ENCODE data around the gene DNMT3B. TPM values are rescaled to one million over a fixed set of nuclear protein-coding genes. Genes with fewer than 3 reads are reported as not detected.
"Not testable (repeated sequence)": the region's sequence is repeated elsewhere in the genome, so short reads cannot be mapped to it uniquely, and the experiment has no call there.

The DNMT3B gene
- polyA plus RNA-seq, 1 experiment: 1.3 TPM

DNA sequence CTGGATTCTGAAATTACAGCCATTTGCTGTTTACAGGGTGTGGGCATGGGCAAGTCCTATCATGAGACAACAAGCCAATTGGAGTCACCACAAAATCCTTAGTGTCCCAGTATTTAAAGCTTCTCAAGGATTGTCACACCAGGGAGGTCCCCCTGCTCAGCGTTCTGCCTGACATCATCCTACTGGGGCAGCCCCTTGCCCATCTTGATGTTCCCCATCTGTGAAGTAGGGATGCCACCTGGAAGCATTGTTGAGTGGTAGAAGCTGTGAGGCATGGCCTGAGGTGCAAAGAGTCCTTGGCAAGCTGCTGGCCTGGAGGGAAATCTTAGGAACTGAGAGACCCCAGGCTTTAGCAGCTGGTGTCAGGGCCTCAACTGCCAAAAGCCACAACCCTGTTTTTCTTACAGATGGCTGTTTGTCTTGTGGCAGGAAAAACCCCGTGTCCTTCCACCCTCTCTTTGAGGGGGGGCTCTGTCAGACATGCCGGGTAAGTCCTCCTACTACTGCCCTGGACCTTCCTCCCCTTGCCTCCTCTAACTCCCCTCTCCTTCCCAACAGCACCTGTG lies 34.3 kb downstream of the DNMT3B start:
- TF ChIP-seq CTCF (IDR thresholded peaks at IDR 0.05; ENCODE audit: insufficient read depth, low read depth, low read length): no peak
- H3K27me3 ChIP-seq (ENCODE audit: control insufficient read depth, insufficient read depth, low read length): no peaks in the 10 kb centered on the region
- peaks cover 3% of the 10 kb centered on the region for H3K36me3 ChIP-seq (ENCODE audit: control insufficient read depth, insufficient read depth, low read length)
- no peak overlapping the region for H3K4me3 ChIP-seq (ENCODE audit: low read depth, low read length)
- CTCF ChIA-PET: interaction anchor here (0.9 to 1.5 kb wide), 4 partner anchors 18 to 500 kb away, joined by 3 to 6 read pairs (median 6); partner anchors contain the start of gene MAPRE1
- no peak for DNase-seq (ENCODE audit: low read depth)
- POLR2A ChIA-PET: no interaction called here

- ChIA-PET POLR2A (no interaction called here), CTCF (interaction anchor here (0.9 to 1.5 kb wide), 4 partner anchors 19 to 500 kb away, joined by 3 to 6 read pairs (median 6); partner anchors contain the start of gene MAPRE1)
- Histone ChIP-seq H3K36me3 (ENCODE audit: control insufficient read depth, insufficient read depth, low read length) (peaks cover 3% of the 10 kb centered on the region), H3K27me3 (ENCODE audit: control insufficient read depth, insufficient read depth, low read length) (no peaks in the 10 kb centered on the region), H3K4me3 (ENCODE audit: low read depth, low read length) (no peak overlapping the region)
- no peak for DNase-seq (ENCODE audit: low read depth)
- TF ChIP-seq CTCF (IDR thresholded peaks at IDR 0.05; ENCODE audit: insufficient read depth, low read depth, low read length): no peak
These were observed 34.8 kb downstream of the DNMT3B start for GRCh38 chr20:32796981-32797451.

DNA sequence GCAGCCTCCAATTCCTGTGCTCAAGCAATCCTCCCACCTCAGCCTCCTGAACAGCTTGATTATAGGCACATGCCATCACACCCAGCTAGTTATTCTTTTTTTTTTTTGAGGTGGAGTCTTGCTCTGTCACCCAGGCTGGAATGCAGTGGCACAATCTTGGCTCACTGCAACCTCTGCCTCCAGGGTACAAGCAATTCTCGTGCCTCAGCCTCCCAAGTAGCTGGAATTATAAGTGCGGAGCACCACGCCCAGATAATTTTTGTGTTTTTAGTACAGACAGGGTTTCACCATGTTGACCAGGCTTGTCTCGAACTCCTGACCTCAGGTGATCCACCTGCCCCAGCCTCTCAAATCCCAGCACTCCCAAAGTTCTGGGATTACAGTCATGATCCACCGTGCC lies 35.4 kb downstream of the DNMT3B start:
- CTCF ChIA-PET: interaction anchor here (1.1 to 3.3 kb wide), 4 partner anchors 7 to 499 kb away, joined by 3 to 30 read pairs (median 4); no protein-coding TSS in a partner anchor
- POLR2A ChIA-PET; H3K36me3 ChIP-seq (ENCODE audit: control insufficient read depth, insufficient read depth, low read length): not testable (repeated sequence)

DNA sequence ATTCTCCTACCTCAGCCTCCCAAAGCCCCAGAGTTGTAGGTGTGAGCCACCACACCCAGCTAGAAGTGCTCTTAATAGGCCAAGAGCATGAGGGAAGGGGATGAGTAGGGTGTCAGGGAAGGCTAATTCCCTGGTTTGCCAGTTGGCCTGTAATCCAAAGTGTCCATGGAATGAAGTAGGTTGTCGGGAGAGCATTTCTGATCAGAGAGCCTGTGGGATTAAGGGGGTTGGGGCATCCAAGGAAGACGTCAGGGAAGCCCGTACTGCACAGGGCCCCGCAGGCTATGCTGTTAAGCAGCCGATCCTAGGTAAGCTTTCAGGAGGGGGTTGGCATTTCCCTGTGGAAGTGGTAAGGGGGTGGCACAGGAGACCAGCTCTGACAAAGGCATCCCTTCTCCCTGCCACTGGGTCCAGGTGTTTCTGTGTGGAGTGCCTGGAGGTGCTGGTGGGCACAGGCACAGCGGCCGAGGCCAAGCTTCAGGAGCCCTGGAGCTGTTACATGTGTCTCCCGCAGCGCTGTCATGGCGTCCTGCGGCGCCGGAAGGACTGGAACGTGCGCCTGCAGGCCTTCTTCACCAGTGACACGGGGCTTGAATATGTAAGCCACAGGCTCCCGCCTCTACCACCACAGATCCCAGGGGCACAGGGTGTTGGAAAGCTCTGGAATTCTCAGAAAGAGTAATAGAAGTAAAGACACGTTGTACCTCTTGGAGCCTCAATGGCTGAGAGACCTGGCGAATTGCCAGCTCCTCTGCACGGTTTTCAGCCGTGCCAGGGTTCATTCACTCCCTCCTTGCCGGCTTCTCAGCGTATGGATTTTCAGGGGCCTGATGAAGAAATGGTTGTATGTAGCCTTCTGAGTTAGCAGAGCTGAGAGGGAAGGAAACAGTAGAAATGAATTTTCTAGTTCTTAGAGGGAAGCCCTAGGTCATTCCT lies 36.1 kb downstream of the DNMT3B start:
- ChIA-PET CTCF (interaction anchor here (0.8 to 3.3 kb wide), 3 partner anchors 8 to 20 kb away, joined by 3 to 30 read pairs (median 3); no protein-coding TSS in a partner anchor), POLR2A (no interaction called here)
- Histone ChIP-seq H3K27me3 (ENCODE audit: control insufficient read depth, insufficient read depth, low read length) (no peaks in the 10 kb centered on the region), H3K36me3 (ENCODE audit: control insufficient read depth, insufficient read depth, low read length) (peaks cover 3% of the 10 kb centered on the region), H3K4me3 (ENCODE audit: low read depth, low read length) (no peak overlapping the region)
- TF ChIP-seq CTCF (IDR thresholded peaks at IDR 0.05; ENCODE audit: insufficient read depth, low read depth, low read length): no peak
- DNase-seq (ENCODE audit: low read depth): no peak

More for the DNA sequence above, 35.4 kb downstream of the DNMT3B start:
- H3K4me3 ChIP-seq (ENCODE audit: low read depth, low read length); H3K27me3 ChIP-seq (ENCODE audit: control insufficient read depth, insufficient read depth, low read length); DNase-seq (ENCODE audit: low read depth): not testable (repeated sequence)

DNA sequence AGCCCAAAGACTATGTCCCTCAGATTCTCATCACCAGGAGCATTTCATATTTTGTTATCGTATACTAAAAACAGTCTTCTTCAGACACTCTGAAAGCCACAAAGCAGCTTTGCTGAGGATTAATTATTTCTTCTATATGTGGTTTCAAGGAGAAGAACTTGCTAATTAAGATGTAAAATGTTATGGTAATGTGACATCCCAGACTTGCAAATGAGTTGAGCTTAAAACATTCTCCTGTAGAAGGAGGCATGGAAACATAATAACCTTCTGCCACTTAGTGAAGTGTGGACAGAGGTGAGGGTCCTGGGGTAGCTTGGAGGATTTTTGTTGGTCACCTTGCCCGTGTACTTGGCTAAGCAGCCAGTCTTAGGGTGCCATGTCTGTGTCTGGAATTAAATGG lies 40.9 kb downstream of the DNMT3B start:
- POLR2A ChIA-PET: no interaction called here
- CTCF ChIA-PET: interaction anchor here (0.6 to 2.9 kb wide), 3 partner anchors 10 to 142 kb away, joined by 3 to 12 read pairs (median 5); no protein-coding TSS in a partner anchor
- no peak for DNase-seq (ENCODE audit: low read depth)
- Histone ChIP-seq H3K4me3 (ENCODE audit: low read depth, low read length) (no peak overlapping the region), H3K27me3 (ENCODE audit: control insufficient read depth, insufficient read depth, low read length) (no peaks in the 10 kb centered on the region), H3K36me3 (ENCODE audit: control insufficient read depth, insufficient read depth, low read length) (peaks cover 2% of the 10 kb centered on the region)
- no peak for TF ChIP-seq CTCF (IDR thresholded peaks at IDR 0.05; ENCODE audit: insufficient read depth, low read depth, low read length)
